Measurements from ENCODE around the gene SEH1L.
"Not testable (repeated sequence)": the region's sequence is repeated elsewhere in the genome, so short reads cannot be mapped to it uniquely, and the experiment has no call there.

The SEH1L gene

DNA sequence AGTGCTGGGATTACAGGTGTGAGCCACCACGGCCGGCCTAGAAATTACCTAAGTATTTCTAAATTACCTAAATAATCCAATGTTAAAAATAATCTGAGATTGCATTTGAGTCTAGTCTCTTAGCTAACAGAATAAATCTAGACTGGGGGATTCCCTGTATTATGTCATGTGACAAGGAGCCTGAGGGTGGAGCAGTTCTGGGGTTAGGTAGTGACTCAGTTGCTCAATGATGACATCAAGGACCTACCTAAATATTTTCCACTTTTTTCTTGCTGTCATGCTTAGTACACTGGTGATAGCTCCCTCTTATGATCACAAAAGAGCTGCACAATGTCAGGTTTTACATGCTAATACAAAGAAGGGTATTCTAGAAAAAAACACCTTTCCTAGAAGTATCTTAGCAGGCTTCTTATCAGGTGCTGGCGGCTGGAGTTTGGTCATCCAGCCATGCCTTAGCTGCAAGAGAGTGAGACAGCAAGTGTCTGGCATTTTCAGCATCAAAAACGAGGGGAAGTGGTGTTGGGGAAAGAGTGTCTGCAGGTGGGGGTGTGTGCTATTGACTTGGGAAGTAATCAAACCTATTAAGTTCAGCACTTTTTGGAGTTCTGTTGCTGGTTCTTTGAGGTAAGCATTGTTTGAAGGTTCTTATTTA lies 25.9 kb downstream of the SEH1L start:
- no peak for DNase-seq (ENCODE audit: extremely low spot score)
- POLR2A ChIA-PET = interaction anchor here (0.6 kb wide), 1 partner anchor 9 kb away, joined by 9 read pairs; no protein-coding TSS in a partner anchor

DNA sequence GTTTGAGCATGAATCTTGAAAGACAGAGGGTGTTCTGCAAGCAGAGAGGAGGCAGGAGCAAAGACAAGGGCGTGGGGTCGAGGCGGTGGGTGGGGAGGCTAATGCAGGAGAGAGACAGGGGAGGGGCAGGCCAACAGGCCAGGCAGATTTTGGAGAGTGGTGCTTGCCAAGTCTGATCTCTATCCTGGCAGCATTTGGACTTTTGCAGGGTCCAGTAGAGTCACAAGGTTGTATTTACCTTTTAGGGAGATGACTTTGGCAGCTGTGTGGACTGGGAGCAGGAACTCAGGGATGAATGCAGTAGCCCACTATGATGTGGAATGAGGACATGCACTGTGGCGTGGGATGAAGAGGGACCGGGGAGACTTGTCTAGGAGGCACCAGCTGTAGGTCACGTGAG lies 27.7 kb downstream of the SEH1L start:
- POLR2A ChIA-PET = interaction anchor here (0.5 kb wide), 1 partner anchor 92 kb away, joined by 3 read pairs; no protein-coding TSS in a partner anchor

More for the DNA sequence above, 25.9 kb downstream of the SEH1L start:
- TF ChIP-seq, protein P1, sequence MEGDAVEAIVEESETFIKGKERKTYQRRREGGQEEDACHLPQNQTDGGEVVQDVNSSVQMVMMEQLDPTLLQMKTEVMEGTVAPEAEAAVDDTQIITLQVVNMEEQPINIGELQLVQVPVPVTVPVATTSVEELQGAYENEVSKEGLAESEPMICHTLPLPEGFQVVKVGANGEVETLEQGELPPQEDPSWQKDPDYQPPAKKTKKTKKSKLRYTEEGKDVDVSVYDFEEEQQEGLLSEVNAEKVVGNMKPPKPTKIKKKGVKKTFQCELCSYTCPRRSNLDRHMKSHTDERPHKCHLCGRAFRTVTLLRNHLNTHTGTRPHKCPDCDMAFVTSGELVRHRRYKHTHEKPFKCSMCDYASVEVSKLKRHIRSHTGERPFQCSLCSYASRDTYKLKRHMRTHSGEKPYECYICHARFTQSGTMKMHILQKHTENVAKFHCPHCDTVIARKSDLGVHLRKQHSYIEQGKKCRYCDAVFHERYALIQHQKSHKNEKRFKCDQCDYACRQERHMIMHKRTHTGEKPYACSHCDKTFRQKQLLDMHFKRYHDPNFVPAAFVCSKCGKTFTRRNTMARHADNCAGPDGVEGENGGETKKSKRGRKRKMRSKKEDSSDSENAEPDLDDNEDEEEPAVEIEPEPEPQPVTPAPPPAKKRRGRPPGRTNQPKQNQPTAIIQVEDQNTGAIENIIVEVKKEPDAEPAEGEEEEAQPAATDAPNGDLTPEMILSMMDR (IDR thresholded peaks at IDR 0.05; ENCODE audit: control extremely low read depth, extremely low read depth, low read depth, missing control alignments) = no peak
- CTCF ChIA-PET = interaction anchor here (1.0 to 1.5 kb wide), 2 partner anchors 11 to 15 kb away, joined by 3 to 5 read pairs; no protein-coding TSS in a partner anchor

DNA sequence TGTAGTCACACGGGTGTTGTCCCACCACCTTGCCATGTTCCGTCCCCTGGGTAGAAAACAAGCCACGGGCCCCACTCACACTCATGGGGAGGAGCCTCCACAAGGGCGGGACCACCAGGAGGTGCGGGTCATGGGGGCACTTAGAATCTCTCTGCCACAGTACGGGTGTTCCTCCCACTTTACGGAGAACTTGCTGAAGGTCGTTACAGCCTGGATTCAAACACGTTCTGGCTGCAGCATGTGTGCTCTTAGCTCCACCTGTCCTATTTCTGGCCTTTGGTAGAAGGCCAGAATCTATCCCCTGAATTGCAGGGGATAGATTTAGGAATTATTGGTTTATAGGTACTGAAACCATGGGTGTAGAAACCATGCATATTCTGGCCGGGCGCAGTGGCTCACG lies 28.5 kb downstream of the SEH1L start:
- POLR2A ChIA-PET = no interaction called here
- CTCF ChIA-PET = interaction anchor here (1.2 to 1.9 kb wide), 4 partner anchors 8 to 83 kb away, joined by 3 to 5 read pairs (median 4); no protein-coding TSS in a partner anchor
- DNase-seq (ENCODE audit: extremely low spot score) = no peak
- TF ChIP-seq, protein P1 (IDR thresholded peaks at IDR 0.05; ENCODE audit: control extremely low read depth, extremely low read depth, low read depth, missing control alignments) = no peak

More for the DNA sequence above, 27.7 kb downstream of the SEH1L start:
- TF ChIP-seq, protein P1 (IDR thresholded peaks at IDR 0.05; ENCODE audit: control extremely low read depth, extremely low read depth, low read depth, missing control alignments) = no peak
- DNase-seq (ENCODE audit: extremely low spot score) = no peak
- CTCF ChIA-PET = interaction anchor here (0.6 to 1.9 kb wide), 4 partner anchors 9 to 62 kb away, joined by 3 to 5 read pairs (median 4); no protein-coding TSS in a partner anchor

DNA sequence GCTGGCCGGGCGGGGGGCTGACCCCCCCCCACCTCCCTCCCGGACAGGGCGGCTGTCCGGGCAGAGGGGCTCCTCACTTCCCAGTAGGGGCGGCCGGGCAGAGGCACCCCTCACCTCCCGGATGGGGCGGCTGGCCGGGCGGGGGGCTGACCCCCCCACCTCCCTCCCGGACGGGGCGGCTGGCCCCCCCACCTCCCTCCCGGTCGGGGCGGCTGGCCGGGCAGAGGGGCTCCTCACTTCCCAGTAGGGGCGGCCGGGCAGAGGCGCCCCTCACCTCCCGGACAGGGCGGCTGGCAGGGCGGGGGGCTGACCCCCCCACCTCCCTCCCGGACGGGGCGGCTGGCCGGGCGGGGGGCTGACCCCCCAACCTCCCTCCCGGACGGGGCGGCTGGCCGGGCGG lies 32.3 kb downstream of the SEH1L start:
- CTCF ChIA-PET; DNase-seq (ENCODE audit: extremely low spot score); POLR2A ChIA-PET: not testable (repeated sequence)

DNA sequence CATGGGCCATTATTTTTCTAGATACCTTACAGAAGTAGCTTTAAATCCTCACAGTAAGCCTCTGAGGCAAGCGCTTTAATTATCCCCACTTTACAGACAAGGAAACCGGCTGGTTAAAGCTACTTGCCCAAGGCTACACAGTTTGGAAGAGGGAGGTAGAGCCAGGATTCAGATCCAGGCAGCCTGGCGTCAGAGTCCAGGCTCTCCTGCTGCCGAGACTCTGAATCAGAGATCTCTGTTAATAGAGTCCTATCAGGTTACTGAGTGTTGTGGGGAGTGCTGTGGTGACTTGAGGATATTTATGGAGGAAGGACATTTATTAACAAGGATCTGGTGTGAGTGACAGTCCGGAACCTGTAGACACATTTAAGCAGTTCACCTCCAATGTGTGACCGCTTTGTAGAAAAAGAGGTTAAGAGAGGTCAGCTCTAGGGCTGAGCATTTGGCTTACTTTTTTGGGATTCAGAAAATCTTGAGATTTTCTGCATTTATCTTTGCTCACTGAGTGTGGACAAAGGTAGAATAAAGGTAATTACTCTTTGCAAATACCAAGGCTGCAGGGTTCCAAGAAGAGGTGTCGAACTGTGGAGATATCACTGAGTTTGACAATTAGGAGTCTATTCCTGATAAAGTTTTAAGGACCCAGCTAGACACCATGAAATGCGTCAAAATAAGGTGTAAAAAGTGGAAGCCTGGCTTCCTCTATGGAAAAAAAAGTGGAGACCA lies 41.7 kb downstream of the SEH1L start:
- TF ChIP-seq, protein P1 (IDR thresholded peaks at IDR 0.05; ENCODE audit: control extremely low read depth, extremely low read depth, low read depth, missing control alignments) = no peak
- CTCF ChIA-PET = interaction anchor here (0.8 to 1.5 kb wide), 5 partner anchors 9 to 19 kb away, joined by 3 to 5 read pairs (median 4); no protein-coding TSS in a partner anchor
- DNase-seq (ENCODE audit: extremely low spot score) = no peak
- POLR2A ChIA-PET = no interaction called here

DNA sequence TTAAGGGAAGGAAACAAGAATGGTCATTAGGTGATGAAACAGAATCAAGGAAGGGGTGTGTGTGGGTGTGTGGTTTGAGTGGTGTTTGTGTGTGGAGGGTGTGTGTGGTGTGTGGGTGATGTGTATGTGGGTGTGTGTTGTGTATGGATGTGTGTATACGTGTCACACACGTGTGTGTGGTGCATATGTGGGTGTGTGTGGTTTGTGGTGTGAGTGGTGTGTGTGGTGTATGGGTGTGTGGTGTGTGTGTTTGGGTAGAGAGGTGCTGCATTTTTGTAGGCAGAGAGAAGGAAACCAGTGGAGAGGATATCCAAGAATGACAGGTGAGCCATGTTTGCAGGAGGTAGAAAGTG lies 42.3 kb downstream of the SEH1L start:
- CTCF ChIA-PET = interaction anchor here (1.4 to 1.8 kb wide), 3 partner anchors 13 to 25 kb away, joined by 3 to 6 read pairs (median 4); no protein-coding TSS in a partner anchor
- TF ChIP-seq, protein P1 (IDR thresholded peaks at IDR 0.05; ENCODE audit: control extremely low read depth, extremely low read depth, low read depth, missing control alignments) = no peak
- POLR2A ChIA-PET = interaction anchor here (1.4 kb wide), 1 partner anchor 10 kb away, joined by 8 read pairs; no protein-coding TSS in a partner anchor
- DNase-seq (ENCODE audit: extremely low spot score) = no peak
